HG03442 (cell line): Measurements from ENCODE around the gene SRPK3.
"Not testable (repeated sequence)": the region's sequence is repeated elsewhere in the genome, so short reads cannot be mapped to it uniquely, and the experiment has no call there.

ENCODE experiments used
- ATAC-seq: cut with Tn5 transposase; IDR thresholded peaks from one replicate; pipeline ENCODE4 v1.9.1; 2021; ENCODE audit warnings: mild to moderate bottlenecking, moderate library complexity; ENCODE audit not compliant: unreplicated experiment

SRPK3 gene

GRCh38 chrX:153745067-153745433 lies 35.8 kb upstream of the SRPK3 start:
- ATAC-seq = not testable (repeated sequence)

GRCh38 chrX:153746359-153746758 lies 34.5 kb upstream of the SRPK3 start:
- no peak for ATAC-seq

DNA sequence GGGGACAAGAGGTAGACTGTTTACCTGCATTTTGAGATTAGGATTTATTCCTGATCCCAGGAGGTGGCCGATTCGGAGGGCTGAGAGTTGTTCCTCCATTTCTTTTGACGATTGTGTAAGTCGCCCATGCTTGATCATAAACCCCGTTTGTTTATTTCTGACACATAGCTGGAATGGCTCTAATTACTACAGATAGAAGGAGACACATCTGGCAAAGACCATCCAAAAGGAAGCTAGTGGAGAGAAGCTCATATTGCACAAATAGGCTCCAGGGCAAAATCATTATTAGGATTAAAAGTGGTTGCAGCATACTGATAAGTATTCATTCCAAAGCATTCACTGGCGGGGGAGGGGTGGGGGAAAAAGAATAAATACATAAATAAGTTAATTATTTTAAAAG lies 33.9 kb upstream of the SRPK3 start:
- ATAC-seq = not testable (repeated sequence)

GRCh38 chrX:153749017-153749416 lies 31.8 kb upstream of the SRPK3 start:
- ATAC-seq = not testable (repeated sequence)

GRCh38 chrX:153750127-153750774 lies 30.6 kb upstream of the SRPK3 start:
- no peak for ATAC-seq

- ATAC-seq = no peak
Measured at GRCh38 chrX:153755136-153755535, 25.7 kb upstream of the SRPK3 start.

DNA sequence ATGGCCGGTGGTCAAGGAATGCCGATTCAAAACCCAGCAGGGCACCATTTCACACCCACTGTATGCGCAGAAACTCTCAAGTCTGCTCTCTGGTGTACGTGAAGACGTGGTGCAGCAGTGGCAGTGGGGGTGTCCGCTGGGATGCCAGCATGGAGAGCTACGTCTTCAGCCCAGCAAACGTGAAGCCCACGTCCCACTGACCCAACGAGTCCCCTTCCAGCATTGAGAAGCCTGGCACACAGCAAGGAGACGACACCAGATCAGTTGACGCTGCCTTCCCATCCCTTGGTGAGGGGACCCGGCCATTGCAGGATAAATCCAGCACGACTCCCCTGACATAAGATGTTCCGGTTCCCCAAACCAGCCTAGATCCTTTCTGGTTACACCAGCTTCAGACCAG lies 19.0 kb upstream of the SRPK3 start:
- ATAC-seq = no peak

GRCh38 chrX:153762626-153763173 lies 18.1 kb upstream of the SRPK3 start:
- ATAC-seq = no peak

GRCh38 chrX:153763298-153763932 lies 17.4 kb upstream of the SRPK3 start:
- ATAC-seq = no peak

GRCh38 chrX:153763989-153764755 lies 16.7 kb upstream of the SRPK3 start, which contains the start of gene PLXNB3:
Gene PLXNB3, plus strand, starts transcription at chrX:153764249. Its CDS starts 1,287 bp downstream, at chrX:153765536.
- ATAC-seq = peak; percentile 53

- no peak for ATAC-seq
Measured at GRCh38 chrX:153764786-153765137, 16.1 kb upstream of the SRPK3 start.

- no peak for ATAC-seq
Measured at GRCh38 chrX:153765138-153766079, 15.4 kb upstream of the SRPK3 start.

DNA sequence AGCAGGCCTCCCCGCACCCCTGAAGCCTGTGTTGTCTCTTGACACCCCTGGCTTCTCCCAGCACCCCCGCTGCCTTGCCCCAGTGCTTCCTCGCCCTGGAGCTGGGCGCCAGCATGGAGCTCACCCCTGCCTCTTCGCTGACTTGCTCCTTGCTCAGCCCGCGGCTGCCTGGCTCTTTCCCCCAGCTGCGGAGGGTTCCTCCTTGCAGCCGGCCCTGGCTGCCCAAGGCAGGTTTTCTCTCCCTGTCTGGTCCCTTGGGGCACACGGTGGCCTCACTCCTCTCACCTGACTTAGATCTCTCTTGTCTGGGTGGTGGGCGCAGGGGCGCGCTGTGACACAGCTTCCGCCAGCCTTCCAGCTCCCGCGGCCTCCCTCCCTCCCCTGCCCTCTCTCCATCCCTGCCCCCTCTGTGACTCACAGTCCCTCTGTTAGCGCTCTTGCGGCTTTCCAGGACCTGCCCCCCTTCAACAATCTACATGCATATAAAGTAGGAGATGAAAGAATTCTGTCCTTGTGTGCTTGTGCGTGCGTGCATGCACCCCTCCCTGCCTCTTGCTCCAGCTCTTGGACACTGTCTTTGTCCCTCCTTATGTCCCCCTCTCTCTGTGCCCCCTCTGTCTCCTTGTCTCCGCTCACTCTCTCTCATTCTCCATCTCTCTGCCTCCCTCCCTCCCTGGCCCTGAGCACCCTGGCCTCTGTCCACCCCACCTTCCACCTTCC lies 14.6 kb upstream of the SRPK3 start:
- no peak for ATAC-seq

DNA sequence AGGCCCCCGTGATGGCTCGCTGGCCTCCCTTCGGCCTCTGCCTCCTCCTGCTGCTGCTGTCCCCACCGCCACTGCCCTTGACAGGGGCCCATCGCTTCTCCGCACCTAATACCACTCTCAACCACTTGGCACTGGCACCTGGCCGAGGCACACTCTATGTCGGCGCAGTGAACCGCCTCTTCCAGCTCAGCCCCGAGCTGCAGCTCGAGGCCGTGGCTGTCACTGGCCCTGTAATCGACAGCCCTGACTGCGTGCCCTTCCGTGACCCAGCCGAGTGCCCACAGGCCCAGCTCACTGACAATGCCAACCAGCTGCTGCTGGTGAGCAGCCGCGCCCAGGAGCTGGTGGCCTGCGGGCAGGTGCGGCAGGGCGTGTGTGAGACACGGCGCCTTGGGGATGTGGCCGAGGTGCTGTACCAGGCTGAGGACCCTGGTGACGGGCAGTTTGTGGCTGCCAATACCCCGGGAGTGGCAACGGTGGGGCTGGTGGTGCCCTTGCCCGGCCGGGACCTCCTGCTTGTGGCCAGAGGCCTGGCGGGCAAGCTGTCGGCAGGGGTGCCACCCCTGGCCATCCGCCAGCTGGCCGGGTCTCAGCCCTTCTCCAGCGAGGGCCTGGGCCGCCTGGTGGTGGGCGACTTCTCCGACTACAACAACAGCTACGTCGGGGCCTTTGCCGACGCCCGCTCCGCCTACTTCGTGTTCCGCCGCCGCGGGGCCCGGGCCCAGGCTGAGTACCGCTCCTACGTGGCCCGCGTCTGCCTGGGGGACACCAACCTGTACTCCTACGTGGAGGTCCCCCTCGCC lies 13.8 kb upstream of the SRPK3 start:
- no peak for ATAC-seq

DNA sequence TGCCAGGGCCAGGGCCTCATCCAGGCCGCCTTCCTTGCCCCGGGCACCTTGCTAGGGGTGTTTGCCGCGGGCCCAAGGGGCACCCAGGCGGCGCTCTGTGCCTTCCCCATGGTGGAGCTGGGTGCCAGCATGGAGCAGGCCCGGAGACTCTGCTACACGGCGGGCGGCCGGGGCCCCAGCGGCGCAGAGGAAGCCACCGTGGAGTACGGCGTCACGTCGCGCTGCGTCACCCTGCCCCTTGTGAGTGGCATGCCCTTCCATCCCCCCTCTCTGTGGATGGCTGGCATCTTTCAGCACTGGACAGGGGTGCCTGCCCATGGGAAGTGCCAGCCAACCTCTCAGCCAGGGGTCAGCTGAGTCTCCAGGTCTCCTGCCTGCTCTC lies 13.2 kb upstream of the SRPK3 start:
- ATAC-seq = no peak

DNA sequence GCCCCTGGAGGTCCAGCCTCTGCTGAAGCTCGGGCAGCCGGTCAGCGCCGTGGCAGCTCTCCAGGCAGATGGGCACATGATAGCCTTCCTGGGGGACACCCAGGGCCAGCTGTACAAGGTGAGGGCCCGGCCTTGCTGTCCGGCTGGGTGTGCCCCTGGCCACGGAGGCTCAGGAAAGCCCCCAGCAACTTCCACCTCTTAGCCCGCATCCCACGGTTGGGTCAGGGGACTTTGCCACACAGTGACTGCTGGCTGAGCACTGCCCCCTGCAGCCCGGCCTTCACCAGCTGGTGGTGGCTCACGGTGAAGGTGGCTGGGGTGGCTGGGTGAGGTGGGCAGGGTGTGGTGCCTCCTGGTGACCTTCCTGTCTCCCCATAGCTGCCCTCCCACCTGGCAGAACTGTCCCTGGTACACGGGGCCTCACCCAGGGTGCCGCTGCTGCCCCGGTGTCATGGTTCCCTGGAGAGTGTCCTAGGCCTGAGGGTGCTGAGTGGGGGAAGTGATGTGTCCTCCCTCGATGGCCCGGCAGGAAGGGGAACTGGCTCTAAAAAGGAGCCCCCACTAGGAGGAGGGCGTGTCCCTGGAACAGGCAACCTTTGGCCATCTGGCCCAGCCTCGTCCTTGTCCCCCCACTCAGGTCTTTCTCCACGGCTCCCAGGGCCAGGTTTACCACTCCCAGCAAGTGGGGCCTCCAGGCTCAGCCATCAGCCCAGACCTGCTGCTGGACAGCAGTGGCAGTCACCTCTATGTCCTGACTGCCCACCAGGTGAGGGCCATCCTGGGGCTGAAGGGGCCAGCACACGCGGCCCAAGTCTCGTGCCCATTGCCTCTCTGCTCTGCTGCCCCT lies 12.3 kb upstream of the SRPK3 start:
- no peak for ATAC-seq

DNA sequence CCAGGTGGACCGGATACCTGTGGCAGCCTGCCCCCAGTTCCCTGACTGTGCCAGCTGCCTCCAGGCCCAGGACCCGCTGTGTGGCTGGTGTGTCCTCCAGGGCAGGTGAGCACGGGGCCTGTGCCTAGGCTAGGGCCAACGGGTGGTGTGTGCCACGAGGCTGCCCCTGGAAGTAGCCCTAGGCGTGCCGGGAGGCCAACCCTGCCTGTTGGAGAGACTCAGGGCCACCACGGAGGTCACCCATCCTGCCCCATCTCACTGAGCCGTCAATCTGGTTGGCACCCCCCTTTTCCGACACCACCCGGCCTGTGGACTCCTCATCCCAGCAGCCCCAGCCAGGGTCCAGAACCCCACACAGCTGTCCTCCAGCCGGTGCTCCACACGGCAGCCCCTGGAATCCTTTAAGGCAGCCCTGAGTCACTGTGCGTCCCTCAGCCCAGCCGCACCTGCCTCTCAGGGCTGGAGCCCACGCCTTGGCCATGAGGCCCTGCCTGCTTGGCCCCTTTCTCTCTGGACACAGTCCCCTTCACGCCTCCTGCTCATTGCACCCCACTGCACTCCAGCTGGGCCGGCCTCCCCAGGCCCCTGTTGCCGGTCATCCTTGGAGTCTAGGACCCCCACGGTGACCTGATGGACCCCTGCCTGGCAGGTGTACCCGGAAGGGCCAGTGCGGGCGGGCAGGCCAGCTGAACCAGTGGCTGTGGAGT lies 11.5 kb upstream of the SRPK3 start:
- ATAC-seq = no peak
